HG03469 (cell line): ENCODE results near the gene NOL4L.

Experiments
- ATAC-seq: cut with Tn5 transposase; IDR thresholded peaks from one replicate; pipeline ENCODE4 v1.9.1; 2021; ENCODE audit warnings: mild to moderate bottlenecking, moderate library complexity, moderate number of reproducible peaks; ENCODE audit not compliant: unreplicated experiment

Gene NOL4L

DNA sequence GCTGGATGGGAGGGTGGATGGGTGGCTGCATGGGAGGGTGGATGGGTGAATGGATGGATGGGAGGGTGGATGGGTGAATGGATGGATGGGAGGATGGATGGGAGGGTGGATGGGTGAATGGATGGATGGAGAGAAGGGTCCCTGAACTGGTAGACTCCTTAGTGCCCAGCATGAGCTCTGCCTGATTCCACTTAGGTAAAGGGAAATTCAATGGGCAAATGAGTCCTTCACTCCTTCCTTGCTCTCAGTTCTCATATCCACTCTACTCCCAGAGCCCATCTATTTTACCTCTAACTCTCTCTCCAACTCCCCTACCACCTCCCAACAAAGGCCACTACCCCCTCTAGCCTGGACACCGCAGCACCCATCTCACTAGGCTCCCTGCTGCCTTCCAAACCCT lies 29.2 kb upstream of the NOL4L start:
- no peak for ATAC-seq

DNA sequence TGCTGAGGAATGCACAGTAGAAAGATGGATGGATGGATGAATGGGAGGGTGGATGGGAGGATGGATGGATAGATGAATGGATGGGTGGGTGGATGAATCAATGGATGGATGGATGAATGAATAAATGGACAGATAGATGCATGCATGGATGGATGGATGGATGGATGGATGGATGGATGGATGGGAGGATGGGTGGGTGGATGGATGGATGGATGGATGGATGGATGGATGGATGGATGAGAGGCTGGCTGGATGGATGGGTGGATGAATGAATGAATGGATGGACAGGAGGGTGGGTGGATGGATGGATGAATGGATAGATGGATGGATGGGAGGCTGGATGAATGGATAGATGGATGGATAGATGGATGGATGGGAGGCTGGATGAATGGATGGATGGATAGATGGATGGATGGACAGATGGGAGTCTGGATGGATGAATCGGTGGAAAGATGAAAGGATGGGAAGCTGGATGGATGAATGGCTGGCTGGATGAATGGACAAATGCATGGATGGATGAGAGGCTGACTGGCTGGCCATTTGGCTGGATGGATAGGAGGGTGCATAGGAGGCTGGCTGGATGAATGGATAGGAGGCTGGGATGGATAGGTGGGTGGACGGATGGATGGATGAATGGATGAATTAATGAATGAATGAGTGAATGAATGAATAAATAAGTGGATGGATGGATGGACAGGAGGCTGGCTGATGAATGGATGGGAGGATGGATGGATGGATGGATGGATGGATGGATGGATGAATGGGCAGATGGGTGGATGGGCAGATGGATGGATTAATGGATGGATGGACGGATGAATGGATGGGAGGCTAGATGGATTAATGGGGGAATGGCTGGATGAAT lies 28.3 kb upstream of the NOL4L start:
- no peak for ATAC-seq

DNA sequence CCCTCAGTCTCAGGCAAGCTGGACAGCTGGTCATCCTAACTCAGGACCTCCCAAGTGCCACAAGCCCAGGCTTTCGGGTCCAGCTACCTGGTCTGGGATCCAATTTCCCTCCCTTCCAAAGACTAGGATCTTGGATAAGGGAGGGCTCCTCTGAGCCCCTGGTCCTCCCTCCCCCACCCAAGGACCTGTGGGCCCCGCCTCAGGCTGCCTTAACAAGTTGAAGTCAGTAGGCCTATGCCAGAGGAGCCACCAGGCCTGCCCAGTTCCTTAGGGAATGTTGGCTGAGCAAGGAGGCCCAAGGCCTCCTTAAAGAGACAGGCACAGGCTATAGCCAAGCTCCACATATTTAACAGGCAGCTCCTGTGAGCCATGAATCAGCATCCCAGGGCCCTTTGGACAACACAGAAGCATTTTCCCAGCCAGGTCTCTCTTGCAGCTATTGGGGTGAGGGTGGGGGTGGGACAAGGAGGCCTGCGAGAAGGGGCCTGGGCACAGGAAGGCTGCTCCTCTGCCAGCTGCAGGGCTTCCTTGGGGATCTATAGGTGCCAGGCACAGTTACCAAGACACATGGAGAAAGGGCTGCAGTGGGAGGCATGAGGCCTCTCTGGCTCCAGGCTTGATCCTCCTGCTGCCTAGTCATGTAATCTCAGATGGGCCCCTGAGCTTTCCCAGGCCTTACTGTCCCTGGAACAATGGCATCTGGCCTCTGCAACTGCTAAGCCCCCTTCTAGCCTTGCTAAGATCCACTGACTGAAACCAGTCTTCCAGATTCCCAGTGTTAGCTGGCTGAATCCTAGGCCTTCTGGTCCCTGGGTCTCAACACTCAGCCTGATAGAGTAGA lies 27.4 kb upstream of the NOL4L start:
- no peak for ATAC-seq

- ATAC-seq: no peak
Observed at GRCh38 chr20:32611868-32612267, 26.7 kb upstream of the NOL4L start.

DNA sequence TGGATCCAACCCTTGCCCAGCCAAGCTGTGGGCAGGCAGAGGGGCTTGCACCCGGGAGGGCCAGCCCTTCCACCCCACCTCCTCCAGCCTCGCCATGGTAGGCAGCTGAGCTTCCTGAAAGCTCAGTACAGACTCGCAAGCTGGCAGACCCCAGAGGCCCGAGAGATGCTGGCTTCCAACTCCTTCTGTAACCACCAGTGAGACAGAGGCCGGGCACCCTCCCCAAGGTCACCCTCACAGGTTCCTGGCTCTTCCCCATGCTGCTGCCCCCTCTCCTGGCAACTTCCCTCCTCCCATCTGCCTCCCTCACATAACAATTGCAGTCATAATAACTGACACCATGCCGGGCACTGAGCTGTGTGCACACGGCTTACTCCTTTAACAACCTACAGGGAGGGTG lies 26.2 kb upstream of the NOL4L start:
- ATAC-seq: no peak

GRCh38 chr20:32610472-32611218 lies 25.5 kb upstream of the NOL4L start:
- no peak for ATAC-seq

GRCh38 chr20:32609993-32610392 lies 24.9 kb upstream of the NOL4L start:
- ATAC-seq: no peak

- no peak for ATAC-seq
Observed at GRCh38 chr20:32609111-32609773, 24.1 kb upstream of the NOL4L start.

- no peak for ATAC-seq
Observed at GRCh38 chr20:32608664-32609015, 23.5 kb upstream of the NOL4L start.

DNA sequence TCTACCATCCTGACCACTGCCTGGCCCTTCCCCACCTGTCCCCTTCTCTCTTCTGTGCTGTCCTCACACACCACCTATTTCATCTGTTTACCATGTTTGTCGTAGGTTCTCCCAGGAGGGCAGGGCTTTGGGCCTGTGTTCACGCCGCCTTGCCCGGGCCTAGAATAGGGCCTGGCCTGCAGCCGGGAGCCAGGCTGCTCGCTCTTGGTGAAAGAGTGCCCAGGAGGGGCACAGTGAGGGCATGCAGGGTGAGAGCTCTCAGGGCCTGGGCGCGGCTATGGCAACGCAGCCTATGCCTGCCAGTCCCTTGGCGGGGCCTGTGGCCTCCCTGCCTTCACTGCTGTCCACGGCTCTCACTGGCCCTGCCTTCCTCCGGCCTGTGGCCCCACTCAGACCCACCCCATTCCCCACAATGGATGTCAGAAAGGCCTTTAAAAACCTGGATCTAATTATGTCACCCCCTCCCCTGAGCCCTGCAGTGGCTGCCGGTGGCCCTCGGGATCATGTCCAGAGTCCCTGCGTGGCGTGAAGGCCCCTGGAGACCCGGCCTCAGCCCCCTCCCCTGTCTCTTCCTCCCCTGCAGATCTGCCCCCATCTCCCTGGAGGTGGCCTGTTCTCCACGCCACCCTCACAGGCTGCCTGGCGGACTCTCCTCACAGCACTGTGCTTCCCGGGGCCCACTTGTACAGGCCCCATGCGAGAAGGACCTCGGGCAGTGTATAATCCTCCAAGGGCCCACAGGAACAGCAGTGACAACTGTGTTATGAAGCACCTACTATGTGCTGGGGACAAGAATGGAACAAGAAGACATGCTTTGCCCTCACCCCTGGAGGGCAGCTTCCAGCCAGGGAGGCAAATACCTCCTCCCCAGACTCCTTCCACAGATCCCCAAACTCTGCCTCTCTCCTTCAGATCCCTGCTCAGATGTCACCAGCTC lies 22.9 kb upstream of the NOL4L start:
- ATAC-seq: no peak

DNA sequence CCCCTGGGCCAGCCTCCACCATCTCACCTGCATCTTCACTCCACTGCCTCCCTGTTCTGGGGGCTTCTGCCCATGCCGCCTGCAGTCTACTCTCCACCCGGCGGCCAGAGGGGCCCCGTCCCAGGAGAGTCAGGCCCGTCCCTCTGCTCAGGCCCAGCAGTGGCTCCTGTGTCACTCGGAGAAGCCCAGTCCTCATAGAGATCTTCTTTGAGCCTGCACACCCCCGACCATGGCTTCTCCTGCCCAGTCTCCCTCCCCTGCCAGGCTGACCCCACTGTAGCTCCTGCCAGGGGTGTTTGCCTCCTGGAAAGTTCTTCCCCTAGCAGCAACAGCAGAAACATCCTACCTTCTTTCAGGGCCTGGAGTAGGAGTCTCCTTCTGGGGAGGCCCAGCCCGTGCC lies 22.2 kb upstream of the NOL4L start:
- ATAC-seq: no peak

DNA sequence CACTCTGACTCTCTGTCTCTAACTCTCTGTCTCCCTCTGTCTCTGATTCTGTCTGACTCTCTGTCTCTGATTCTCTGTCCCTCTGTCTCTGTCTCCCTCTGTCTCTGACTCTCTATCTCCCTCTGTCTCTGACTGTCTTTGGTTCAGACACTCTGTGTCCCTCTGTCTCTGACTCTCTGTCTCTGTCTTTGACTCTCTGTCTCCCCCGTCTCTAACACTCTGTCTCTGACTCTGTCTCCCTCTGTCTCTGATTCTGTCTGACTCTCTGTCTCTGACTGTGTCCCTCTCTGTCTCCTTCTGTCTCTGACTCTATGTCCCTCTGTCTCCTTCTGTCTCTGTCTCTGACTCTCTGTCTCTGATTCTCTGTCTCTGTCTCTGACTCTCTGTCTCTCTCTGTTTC lies 21.7 kb upstream of the NOL4L start:
- no peak for ATAC-seq

DNA sequence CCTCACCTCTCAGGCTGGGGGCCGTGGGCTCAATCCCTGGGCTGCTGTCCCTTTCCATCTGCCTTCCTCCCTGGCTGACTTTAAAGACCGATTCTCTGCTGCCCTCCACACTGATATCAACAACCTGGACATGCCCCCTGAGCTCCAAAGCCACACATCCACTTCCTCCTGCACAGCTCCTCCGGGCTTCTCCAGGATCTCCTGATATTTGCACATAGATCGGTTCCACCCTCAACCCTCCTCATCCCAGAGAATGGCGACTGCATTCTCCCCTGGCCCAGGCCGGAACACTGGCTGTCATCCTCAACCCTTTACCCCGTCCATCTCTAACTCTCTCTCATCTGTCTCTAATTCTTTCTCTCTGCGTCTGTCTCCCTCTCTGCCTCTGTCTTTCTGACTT lies 21.0 kb upstream of the NOL4L start:
- no peak for ATAC-seq

GRCh38 chr20:32605167-32605656 lies 20.1 kb upstream of the NOL4L start:
- no peak for ATAC-seq

DNA sequence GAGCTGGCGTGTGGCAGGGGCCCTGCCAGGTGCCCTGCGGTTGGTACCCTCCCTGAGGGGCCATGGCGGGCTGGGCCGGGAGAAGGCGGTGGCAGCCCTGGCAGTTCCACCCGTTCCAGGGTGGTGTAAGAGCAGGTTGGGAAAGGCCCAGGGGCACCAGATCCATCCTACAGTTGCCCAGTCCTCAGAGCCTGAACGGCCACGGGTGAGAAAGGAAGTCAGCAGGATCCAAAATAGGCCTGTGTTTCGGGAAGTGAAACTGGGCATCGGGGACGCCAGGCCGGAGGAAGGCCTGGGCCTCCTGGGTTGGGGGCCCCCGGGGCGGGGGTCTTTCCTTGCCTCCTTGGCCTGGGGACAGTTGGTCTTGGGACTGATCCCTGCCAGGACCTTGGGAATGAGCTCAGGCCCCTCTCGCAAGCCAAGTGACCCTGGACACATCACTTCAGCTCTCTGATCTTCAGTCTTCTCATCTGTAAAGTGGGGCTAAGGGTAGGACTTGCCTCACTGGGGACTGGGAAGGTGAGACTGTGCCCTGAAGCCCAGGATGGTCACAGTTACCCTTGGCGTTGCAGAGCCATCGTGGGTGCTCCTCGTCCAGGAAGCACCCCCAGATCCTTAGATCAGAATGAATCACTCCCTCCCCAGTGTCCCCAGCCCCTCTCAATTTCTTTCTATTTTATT lies 18.1 kb upstream of the NOL4L start:
- ATAC-seq: no peak

DNA sequence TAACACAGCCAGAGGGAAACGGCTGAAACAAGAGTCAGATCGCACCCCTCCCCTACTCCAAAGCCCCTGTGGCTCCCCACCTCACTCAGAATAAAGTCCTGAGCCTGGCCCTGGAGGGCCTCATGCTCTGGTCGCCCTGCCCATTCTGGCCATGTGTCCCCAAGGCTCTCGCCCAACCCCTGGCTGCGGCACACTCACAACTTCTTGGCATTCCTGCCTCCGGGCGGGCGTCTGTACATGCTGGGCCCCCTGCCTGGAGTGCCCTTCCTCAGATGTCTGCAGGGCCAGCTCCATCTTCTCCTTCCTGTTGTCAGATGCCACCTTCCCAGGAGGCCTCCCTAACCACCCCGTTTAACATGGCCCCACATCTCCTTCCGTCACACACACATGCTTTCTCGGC lies 17.1 kb upstream of the NOL4L start:
- no peak for ATAC-seq

- ATAC-seq: no peak
Observed at GRCh38 chr20:32600681-32601237, 15.6 kb upstream of the NOL4L start.

DNA sequence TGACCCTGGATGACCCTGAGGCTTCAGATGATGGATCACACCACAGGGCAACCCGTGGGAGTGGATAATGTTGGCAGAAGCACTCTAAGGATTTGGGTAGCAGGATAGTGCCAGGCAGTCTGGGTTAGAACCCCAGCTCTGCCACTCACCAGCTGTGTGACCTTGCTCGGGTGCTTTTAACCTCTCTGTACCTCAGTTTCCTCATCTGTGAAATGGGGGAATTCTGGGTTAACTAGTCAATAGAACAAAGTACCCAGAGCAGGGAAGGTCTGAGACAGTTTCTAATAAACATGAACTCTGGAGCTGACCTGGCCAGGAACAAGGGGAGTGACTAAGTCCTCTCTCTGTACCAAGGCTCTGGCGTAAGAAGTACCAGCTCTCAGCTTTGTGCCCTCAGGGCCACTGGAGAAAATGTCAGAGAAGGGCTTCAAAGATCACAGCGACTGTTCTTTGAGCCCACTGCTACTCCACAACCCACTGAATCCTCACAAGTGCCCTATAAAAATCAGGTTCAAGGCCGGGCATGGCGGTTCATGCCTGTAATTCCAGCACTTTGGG lies 14.7 kb upstream of the NOL4L start:
- ATAC-seq: no peak
